HG03097 (cell line): Measurements from ENCODE around the gene SLC9A3.
"Not testable (repeated sequence)": the region's sequence is repeated elsewhere in the genome, so short reads cannot be mapped to it uniquely, and the experiment has no call there.

Experiments
- ATAC-seq: cut with Tn5 transposase; IDR thresholded peaks from one replicate; pipeline ENCODE4 v1.9.1; 2021; ENCODE audit not compliant: unreplicated experiment, low FRiP score

Gene SLC9A3

DNA sequence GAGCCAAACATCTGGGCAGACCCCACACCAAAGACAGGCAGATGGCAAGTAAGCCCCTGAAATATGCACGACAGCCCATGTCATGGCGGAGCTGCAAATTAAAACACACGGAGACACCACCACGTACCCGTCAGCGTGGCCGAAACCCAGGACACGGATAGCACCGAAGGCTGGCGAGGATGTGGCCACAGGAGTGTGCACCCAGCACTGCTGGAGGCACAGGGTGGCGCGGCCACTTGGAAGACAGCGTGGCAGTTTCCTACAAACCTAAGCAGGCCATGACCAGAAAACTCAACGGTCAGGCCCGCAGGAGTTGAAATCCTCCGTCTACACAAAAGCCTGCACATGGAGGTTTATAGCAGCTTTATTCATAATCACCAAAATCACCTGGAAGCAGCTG is 12.8 kb downstream of the SLC9A3 start:
- no peak for ATAC-seq

DNA sequence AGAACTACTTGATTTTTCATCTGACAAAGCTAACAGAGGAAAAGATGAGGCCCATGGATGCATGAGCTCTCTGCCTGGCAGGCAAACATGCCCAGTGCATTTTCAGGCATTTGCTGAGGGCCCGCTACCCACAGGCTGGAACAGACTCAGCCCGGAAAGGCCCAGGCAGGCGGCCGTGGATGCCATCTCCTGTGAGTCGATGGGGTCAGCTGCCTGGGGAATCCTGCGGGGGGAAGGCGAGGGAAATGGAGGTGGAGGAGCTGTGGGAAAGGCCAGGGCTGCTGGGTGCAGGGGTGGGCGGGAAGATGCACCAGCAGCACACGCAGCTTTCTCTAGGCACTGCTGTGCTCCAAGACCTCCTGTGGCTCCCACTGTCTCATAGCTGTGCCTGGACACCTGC is 13.7 kb downstream of the SLC9A3 start:
- ATAC-seq, result no peak

DNA sequence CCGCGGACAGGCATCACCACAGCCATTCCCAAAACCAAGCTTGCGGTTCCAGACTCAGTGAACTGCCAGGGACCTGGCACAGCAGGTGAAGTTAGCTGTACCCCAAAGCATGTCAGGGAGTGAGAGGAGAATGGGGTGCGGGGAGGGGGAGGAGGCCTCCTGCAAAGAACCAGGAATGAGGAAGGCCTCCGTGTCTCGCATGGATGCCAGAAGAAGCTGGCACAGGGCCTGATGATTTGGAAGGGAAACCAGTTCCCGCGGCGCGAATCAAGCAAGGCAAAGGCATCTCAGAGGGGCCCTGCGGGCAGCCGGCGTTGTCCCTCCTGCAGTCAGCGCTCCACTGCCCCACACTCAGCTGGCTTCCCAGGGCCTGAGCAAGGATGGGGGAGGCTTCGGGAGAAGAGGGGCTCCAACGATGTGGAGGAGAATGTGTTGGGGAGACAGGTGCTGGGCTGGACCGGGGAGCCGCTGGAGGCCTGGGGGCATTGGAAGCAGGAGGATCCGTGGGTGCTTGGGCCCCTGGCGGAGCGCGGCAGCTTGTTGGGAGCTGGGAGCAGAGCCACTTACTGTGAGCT is 14.6 kb downstream of the SLC9A3 start:
- ATAC-seq, result no peak

DNA sequence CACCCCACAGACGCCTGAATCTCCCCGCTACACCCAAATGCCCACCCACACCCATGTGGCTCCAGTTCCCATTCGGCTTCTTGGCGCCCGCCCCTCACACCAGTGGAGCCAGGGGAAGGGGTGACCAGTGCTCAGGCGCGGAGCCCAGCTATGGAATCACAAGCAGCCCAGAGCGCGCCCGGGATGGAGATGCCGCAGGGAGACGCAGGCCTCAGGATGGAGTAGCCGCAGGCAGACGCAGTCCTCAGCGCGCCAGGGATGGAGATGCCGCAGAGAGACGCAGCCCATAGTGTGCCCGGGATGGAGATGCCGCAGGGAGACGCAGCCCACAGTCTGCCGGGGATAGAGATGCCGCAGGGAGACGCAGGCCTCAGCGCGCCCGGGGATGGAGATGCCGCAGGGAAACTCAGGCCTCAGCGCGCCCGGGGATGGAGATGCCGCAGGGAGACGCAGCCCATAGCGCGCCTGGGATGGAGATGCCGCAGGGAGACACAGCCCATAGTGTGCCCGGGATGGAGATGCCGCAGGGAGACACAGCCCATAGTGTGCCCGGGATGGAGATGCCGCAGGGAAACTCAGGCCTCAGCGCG is 16.2 kb downstream of the SLC9A3 start:
- not testable (repeated sequence) for ATAC-seq

DNA sequence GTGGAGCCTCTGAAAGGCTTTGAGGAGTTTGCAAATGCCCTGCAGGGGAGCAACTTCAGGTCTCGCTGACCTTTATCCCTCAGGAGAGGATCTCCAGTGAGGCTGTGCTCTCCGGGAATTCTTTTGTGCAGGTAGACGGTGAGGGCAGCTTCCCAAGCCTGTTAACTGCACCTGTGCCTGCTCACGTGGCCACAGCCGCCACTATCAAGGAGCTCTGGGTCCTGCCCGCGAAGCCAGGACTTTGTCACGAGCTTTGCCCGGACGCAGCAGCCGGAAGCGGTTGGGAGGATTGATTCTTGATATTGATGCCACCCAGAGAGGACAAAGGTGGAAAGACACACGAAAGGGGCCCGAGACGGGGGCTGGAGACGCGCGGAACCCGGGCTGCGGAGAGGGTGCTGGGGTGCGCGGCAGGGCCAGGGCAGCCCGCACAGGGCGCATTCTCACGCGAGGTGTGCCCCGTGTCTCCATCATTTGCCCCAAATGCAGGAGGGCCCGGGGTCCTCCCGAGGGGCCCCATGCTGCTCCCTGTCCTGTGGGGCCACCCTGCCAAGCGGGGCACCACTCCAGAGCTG is 18.2 kb downstream of the SLC9A3 start:
- no peak for ATAC-seq

DNA sequence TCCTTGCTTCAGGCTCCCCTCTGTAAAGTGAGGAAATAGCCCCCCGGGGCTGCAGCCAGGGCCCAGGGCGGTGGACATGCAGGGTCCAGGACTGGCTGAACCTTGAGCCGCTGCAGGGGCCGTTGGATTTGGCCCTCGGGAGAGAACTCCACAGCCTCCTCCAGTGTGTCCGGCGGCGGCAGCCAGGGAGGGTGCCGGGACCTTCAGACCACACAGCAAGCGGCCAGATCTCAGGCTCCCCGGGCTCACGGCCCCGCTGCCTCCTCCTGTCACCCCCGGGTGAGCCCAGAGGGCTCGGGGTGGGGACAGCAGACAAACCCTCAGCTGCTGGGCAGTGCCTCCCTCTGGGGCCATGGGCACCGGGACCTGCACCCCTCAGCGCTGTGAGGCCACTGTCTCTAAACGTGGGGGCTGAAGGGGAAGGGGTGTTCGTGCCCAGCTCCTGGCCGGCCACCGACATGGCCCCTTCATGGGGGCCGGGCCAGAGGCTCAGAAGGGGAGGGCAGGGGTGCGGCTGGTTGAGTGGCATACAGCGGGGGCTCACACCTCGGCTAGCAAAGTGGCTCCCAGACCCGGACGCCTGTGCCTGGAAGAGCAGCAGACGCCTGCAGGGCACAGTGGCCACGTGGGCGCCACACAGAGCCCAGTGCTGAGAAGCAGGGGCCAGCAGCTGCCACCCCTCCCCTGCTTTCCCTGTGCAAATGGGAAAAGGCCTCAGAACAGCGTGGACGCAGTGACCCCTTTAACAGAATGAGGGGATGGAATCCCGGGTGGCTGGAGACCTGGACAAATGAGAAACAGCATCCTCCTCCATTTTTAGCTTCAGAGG is 19.7 kb downstream of the SLC9A3 start:
- ATAC-seq, result no peak

DNA sequence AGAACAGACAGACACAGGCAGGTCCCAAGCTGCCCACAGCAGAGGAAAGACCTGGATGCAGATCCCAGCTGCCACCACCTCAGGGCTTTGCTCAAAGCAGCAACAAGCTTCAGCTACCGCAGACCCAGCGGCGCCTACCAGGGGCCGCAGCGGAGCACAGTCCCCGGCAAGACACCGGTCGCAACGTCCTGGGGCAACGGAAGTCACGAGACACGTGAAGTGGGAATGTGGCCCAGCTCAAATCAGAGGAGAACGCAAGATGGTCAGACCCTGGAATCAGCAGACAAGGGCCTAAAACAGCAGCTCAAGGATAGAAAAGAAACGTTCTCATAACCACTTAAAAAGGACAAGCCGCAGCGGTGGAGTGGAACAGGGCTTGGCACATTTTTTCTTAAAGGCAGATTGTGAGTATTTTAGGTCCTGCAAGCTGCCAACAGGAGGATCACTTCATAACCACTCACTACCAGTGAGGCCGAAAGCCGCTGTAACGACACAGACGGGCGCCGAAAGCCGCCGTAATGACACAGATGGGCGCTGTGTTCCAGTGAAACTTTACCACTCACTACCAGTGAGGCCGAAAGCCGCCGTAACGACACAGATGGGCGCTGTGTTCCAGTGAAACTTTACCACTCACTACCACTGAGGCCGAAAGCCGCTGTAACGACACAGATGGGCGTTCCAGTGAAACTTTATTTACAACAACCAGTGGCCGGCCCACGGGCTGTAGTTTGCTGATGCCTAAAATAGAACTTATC is 21.7 kb downstream of the SLC9A3 start:
- no peak for ATAC-seq

DNA sequence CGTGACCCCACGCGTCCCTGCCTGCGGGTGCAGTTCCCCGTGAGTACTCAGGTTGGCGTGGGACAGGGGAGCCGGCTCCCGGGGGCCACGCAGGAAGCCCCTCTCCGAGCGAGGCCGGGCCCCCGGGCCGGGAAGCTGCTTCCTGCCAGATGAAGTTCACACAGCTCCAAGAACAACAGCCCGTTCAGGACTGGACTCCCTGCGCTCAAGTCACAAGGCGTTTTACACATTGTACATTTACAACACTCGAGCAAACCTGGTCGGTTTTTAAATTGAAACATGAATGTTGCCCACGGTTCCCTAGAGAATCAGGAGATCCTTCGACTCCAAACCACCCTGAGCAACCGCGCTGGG is 22.4 kb downstream of the SLC9A3 start:
- no peak for ATAC-seq

DNA sequence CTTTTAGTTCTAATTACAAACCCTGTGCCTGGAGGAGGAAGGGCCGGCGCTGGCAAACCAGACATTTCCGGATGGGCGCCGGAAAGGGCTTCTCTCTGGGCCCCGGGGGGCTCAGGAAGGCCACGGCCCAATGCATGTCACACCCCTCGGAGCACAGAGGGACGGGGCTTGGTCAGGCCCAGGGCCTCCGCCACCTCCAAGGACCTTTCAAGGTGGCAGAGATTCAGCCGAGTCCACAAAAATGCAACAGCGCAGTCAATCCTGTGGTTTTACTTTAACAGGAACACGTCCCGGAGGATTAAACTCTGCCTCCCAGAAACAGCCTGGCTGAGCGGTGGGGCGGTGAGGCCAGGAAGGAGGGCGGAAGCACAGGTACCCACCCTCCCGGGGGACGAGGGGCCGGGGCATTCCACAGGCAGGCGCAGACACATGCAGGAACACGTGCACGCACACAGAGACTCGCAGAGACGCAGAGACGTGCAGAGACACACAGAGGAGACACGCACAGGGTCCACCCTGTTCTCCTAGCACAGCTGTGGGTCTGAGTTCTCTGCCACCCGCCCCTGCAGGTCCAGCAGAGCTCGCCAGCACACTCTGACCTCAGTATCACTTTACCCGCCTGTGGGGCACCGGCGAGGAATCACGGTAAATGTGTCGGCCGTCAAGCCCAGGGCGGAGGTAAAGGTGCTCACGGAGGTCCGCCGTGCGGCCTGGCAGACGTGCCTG is 23.0 kb downstream of the SLC9A3 start:
- no peak for ATAC-seq

DNA sequence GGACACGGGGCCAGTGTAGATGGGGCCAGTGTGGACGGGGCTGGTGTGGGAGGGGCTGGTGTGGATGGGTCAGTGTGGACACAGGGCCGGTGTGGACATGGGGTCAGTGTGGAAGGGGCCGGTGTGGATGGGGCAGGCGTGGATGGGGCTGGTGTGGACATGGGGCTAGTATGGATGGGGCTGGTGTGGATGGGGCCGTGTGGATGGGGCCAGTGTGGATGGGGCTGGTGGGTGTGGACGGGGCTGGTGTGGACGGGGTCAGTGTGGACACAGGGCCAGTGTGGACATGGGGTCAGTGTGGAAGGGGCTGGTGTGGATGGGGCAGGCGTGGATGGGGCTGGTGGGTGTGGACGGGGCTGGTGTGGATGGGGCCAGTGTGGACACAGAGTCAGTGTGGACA is 23.8 kb downstream of the SLC9A3 start:
- ATAC-seq, result no peak

DNA sequence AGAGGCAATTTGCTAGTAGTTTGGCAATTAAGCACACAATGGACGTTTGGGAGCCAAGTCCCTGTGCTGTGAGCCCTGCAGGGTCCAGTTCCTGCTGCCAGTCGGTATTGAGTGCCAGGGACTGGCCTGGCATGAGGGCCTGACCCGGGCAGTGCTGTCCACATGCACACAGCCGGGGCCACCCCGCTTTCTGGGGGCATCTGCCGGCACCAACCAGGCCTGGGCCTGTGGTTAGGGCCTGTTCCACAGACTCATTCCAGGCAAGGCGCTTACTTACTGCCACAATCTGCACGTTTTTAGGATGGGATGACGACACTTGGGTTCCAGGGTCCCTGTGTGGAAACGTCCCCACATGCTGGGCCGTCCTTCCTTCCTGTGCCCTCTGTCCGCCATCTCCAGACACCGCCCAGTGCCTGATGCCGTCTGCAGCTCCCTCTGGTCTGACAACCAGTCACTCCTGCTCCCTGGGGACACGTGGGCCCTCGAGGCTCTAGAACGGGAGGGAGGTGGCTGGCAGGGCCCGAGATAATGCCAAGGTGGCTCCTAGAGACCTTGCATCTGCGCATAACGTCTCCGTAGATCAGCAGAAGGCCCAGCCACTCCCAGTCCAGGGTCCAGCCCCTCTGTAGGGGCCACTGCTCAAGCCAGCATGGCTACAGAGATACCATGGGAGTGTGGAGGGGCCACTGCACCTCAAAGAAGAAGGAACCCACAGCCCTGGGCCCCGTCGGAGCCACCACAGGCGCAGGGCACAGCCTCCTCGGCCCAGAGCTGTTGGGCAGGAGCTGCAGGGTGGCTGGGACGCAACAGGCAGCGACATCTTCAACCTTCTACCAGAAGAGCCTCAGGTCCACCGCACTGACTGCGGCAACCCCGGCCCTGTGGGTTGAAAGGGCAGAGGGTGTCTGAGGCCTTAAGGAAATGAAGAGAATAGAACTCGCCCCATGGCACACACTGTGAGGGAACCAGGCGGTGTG is 24.7 kb downstream of the SLC9A3 start:
- ATAC-seq, result no peak

DNA sequence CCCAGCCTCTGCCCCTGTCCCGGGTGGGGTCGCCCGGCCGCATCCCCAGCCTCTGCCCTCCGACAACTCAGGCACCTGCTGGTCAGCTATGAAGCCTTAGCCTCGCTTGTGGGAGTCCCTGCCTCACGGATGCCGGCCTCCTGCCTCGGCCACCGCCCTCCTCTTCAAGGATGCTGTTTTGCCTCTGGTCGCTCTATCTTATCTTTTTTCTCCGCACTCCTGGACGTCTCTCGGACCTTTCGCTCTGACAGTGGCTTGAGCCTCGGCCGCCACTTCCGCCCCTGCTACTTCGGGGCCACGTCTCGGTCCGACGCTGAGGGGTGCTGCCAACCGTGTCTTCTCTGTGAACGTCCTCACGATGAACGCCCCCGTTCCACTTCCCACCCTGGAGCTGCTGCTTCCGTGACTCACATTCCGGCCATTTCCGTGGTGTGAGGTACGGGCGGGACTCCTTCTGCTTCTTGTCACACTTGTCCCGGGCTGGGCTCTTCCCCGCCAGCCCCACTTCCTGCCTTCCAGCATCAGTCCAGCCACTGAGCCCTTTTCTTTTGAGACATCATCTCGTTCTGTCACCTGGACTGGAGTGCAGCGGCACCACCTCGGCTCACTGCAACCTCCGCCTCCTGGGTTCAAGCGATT is 26.3 kb downstream of the SLC9A3 start:
- ATAC-seq, result no peak

DNA sequence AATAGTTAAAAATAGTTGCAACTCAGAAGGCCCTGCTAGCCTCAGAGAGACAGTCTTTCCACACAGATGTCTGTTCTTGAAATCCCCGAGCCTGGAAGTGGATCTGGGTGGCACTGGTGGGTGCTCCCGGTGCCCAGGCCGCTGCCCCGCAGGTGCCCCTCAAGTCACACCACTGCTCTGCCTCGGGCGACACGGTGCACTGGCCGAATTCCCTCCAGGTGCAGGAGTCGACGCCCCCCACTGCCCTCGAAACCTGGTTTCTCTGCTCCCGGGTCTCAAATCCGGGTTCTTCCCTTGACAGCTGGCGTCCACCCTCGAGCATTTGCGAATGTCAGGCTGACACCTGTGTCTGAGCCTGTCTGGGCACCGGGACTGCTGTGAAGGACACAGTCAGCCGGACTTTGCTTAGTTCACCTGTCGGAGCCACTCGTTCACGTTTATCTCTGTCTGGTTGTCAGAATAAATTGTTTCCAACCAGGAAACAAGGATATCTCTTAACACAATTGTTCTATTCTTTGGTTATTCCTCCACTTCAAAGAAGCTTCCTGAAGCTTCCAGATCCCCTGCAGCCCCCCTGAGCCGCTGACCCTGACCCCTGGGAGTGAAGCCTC is 27.1 kb downstream of the SLC9A3 start:
- ATAC-seq, result no peak

DNA sequence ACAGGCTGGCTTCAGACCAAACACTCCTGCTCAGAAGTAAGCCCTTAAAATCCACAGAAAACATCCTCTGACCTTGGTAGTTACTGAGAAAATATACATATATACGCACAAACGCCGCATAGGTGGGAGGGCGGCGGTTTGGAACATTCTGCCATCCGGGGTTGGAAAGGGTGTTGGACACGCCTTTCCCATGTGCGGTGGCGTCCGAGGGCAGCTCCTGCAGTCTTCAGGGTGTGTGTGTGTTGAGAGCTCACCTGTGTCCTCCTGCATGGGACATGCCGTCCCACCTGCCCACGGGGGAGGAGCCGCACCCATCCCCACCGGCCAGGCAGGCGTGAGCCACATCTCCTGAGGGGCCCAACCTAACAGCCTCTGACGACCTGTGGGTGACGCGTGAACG is 28.2 kb downstream of the SLC9A3 start:
- ATAC-seq, result no peak

DNA sequence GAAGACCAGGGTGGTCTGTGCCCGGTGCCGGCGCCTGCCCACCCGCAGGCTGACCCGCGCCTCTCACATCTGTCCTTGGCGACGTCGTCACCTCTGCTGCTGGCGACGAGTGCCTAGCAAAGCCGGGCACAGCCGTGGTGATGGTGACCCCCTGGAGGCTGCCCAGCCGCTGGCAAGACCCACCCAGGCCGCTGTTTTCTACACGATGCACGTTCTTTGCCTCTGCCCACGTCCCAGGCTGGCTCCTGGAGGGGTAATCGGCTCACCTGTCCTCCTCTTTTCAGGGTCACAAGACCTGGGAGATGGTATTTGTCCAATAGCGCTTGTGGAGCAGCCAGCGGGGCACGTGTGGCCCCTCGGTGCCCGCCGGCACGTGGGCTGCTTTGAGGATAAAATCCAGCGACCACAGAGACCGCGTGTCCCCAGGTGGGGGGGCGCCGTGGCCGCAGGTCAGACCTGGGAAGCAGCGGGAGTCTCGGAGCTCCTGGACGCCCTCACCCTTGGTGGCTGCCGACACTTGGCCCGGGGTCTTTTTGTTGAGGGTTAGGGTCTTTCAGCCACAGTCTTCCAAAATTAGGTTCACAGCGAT is 29.5 kb downstream of the SLC9A3 start:
- ATAC-seq, result no peak

DNA sequence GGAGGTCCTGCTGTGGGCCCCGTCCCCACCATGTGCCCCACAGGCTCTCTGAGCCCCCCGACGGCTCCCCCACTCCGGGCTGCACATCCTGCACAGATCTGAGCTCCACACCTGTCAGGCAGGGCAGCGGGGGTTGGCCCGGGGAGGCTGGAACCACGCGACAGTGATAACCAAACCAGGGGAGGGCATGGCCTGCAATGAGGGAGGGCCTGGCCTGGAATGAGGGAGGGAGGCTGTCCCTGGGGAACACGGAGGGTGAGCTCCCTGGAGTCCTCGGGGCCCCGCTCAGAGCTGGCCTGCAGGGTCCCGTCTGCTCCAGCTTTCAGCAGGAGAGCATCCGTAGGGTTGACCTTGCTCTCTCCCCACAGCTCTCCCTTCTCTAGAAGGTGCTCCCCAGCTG is 30.5 kb downstream of the SLC9A3 start:
- ATAC-seq, result no peak

DNA sequence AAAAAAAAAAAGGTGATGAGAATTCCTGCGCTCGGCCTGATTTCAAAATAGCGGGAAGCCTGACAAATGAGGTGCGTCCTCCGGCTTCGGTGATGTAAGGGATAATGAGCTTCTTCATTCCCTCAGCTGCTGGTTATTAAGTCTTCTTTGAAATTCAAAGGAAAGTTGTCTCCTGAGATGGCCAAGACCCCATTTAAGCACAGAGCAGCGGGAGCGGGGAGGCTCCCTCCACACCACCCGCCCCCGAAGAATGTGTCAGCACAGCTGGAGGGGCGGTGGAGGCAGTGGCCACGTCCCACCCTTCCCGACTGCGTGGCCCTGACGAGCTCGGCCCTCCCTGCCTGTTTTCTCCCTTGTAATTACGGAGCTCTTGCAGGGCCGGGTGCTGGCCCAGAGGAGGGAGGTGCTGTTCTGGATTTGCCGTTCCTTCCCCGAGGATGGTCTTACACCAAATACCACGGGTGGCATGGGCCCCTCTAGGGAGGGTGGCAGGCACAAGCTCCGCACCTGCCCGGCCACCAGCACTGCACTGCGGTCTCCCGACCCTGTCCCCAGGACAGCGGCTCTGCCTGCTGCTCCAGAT is 31.0 kb downstream of the SLC9A3 start:
- ATAC-seq, result no peak
